ENCODE results near the gene C11orf16.
"Not testable (repeated sequence)": the region's sequence is repeated elsewhere in the genome, so short reads cannot be mapped to it uniquely, and the experiment has no call there.

The C11orf16 gene

DNA sequence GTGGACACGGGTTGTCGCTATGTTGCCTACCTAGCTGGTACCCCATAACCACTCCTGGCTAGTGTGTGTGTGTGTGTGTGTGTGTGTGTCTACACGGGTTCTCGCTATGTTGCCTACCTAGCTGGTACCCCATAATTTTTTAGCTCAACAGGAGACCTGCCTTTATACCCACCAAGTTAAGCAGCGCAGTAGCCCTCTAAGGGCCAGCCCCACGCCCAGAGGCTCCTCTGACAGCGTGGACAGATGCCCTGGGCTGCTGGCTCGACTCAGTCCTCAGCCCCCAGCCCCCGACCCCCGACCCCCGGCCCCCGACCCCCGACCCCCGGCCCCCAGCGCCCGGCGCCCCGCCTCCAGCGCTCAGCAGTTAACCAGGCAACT, 22.1 kb downstream of the C11orf16 start:
- peak overlapping the region; percentile 58 for H3K4me3 ChIP-seq (ENCODE audit: low read depth, low read length)
- TF ChIP-seq, protein P1, sequence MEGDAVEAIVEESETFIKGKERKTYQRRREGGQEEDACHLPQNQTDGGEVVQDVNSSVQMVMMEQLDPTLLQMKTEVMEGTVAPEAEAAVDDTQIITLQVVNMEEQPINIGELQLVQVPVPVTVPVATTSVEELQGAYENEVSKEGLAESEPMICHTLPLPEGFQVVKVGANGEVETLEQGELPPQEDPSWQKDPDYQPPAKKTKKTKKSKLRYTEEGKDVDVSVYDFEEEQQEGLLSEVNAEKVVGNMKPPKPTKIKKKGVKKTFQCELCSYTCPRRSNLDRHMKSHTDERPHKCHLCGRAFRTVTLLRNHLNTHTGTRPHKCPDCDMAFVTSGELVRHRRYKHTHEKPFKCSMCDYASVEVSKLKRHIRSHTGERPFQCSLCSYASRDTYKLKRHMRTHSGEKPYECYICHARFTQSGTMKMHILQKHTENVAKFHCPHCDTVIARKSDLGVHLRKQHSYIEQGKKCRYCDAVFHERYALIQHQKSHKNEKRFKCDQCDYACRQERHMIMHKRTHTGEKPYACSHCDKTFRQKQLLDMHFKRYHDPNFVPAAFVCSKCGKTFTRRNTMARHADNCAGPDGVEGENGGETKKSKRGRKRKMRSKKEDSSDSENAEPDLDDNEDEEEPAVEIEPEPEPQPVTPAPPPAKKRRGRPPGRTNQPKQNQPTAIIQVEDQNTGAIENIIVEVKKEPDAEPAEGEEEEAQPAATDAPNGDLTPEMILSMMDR (IDR thresholded peaks at IDR 0.05; ENCODE audit: low read depth, low read length) = no peak

DNA sequence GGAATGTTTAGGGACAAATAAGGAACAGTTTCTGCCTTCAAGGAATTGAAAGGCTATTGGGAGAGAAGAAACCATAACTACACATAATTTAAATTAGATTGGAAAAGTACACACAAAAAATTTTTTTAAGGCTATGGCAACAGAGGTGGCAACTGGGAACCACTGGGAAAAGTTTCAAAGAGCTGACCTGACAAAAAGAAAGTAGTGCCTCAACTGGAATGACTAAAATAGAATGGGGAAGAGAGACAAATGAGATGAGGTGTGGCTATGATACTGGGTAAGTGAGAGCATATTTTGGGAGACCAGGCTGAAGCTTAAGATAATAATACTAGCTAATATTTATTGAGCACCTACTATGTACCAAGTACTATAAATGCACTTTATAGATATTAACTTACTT, 24.6 kb downstream of the C11orf16 start:
- no peak overlapping the region for H3K4me3 ChIP-seq (ENCODE audit: low read depth, low read length)
- TF ChIP-seq, protein P1 (IDR thresholded peaks at IDR 0.05; ENCODE audit: low read depth, low read length) = no peak

DNA sequence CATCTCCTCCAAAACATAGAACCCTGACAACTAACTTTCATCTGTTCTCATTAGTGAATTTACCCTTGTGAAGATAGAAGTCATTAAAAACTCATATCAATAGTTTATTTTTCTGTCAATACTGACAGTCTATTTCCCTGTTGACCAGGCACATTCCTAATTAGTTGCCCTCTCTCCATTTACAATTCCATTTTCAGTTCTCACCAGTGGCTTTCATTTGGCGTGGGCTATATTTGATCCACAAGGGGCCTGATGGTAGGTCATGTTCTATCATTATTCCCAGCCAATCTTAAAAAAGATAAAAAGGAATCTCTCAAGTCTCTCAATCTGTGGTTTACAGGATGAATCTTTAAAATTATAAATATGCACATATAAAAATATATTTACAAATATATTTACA, 25.6 kb downstream of the C11orf16 start:
- no peak overlapping the region for H3K4me3 ChIP-seq (ENCODE audit: low read depth, low read length)
- TF ChIP-seq, protein P1 (IDR thresholded peaks at IDR 0.05; ENCODE audit: low read depth, low read length) = no peak

DNA sequence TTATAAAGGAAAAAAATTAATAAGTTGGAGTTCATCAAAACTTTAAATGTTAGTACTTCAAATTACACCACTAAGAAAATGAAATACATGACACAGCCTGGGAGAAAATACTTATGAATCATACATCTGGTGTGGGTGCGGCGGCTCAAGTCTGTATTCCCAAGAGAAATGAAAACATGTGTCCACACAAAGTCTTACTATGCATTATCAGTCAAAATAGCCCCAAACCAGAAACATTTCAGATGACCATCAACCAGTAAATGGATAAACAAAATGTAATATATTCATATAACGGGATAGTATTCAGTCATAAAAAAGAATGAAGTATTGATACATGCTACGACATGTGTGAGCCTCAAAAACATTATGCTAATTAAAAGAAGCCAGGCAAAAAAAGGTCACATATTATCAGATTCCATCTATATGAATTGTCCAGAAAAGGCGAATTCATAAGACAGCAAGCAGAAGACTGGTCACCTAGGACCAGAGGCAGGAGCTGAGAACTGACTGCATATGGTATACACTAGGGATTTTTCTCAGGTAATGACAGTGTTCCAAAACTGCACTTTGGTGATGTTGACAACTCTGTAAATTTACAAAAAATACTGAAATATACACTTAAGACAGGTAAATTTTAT, 27.1 kb downstream of the C11orf16 start:
- no peak overlapping the region for H3K4me3 ChIP-seq (ENCODE audit: low read depth, low read length)
- TF ChIP-seq, protein P1 (IDR thresholded peaks at IDR 0.05; ENCODE audit: low read depth, low read length) = no peak

DNA sequence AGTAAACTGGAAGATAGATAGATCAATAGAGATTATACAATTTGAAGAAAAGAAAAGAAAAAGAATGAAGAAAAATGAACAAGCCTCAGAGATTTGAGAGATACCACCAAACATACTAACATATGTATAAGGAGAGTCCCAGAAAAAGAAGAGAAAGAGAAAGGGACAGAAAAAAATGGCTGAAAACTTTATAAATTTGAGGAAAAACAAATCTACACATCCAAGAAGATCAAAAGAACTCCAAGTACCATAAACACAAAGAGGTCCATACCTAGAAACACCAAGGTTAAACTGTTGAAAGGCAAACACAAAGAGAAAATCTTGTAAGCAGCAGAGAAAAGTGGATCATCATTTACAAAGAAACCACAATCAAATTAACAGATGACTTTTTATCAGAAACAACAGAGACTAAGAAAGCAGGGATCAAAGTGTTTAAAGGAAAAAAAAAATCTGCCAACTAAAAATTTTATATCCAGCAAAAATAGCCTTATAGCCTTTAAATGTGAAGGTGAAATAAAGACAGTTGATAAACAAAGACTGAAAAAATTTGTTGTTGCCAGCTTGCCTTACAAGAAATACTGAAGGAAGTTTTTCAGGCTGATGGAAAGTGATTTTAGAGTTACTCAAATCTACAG, 33.5 kb downstream of the C11orf16 start:
- TF ChIP-seq, protein P1 (IDR thresholded peaks at IDR 0.05; ENCODE audit: low read depth, low read length) = no peak

DNA sequence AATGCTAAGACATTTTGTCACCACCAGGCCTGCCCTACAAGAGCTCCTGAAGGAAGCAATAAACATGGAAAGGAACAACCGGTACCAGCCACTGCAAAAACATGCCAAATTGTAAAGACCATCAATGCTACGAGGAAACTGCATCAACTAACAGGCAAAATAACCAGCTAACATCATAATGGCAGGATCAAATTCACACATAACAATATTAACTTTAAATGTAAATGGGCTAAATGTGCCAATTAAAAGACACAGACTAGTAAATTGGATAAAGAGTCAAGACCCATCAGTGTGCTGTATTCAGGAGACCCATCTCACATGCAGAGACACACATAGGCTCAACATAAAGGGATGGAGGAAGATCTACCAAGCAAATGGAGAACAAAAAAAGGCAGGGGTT, 41.6 kb downstream of the C11orf16 start:
- H3K4me3 ChIP-seq (ENCODE audit: low read depth, low read length) = not testable (repeated sequence)

More for the DNA sequence above, 33.5 kb downstream of the C11orf16 start:
- no peak overlapping the region for H3K4me3 ChIP-seq (ENCODE audit: low read depth, low read length)

DNA sequence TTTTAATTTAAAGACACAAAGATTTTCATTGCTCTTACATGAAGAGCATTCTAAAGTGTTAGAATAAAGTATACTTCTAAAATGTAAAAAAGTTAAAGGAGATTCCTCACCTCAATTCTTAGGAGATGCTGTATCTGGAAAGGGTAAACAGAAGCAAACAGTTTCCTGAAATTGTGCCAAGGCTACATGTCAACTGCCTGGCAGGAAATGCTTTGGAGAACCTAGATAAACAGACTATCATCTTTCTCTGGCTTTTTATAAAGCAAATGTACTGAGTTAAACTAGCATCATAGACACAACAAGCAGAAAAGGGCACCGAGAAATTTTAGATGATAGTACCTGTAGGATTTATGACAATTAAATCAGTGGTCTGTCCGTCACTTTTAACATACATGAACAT, 46.4 kb downstream of the C11orf16 start:
- H3K4me3 ChIP-seq (ENCODE audit: low read depth, low read length) = no peak overlapping the region
- TF ChIP-seq, protein P1 (IDR thresholded peaks at IDR 0.05; ENCODE audit: low read depth, low read length) = no peak

DNA sequence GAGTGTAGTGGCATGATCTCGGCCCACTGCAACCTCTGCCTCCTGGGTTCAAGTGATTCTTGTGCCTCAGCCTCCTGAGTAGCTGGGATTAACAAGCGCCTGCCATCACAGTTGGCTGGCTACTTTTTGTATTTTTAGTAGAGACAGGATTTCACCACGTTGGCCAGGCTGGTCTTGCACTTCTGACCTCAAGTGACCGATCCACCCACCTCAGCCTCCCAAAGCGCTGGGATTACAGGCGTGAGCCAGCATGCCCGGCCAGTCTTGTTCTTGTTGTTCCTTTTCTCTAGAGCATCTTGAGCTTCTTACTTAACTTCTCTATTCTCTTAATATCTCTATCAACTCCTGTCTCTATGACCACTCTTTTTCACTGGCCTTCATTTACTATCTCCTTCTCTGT, 51.2 kb downstream of the C11orf16 start:
- not testable (repeated sequence) for H3K4me3 ChIP-seq (ENCODE audit: low read depth, low read length)
